Stomach (tissue), 9 donors: ENCODE results near the gene PDXK. TPM values are rescaled to one million over a fixed set of nuclear protein-coding genes. Genes with fewer than 3 reads are reported as not detected.

Experiments used
- DNase-seq, 2 donors: peaks; one replicate each; pipeline versions ENCODE4 v3.0.0 to v3.0.0-alpha.2; 2013 to 2019
- H3K27ac ChIP-seq, 5 donors: fragments of 200-600 bp in 4 of 5; sonication (generic) in 4 of 5; one replicate each; pipeline ENCODE4 v1.5.1; 2013 to 2019; ENCODE audit warnings: mild to moderate bottlenecking in 1 of 5, moderate library complexity in 1 of 5
- H3K27me3 ChIP-seq, 3 donors: fragments of 200-600 bp; sonication (generic); one replicate each; pipeline ENCODE4 v1.5.1; 2017 to 2019; ENCODE audit warnings: mixed run types in 1 of 3
- H3K36me3 ChIP-seq, 4 donors: fragments of 200-600 bp; sonication (generic); 1 replicate in 3 of 4; 2 replicates in 1 of 4; pipeline ENCODE4 v1.5.1; 2016 to 2019
- H3K4me1 ChIP-seq, 4 donors: fragments of 200-600 bp; sonication (generic); one replicate each; pipeline ENCODE4 v1.5.1; 2016 to 2019
- H3K4me3 ChIP-seq, 4 donors: fragments of 200-600 bp; sonication (generic) in 3 of 4; one replicate each; pipeline ENCODE4 v1.5.1; 2016 to 2019; ENCODE audit warnings: mild to moderate bottlenecking in 1 of 4
- H3K9me3 ChIP-seq, 4 donors: fragments of 200-600 bp; sonication (generic); one replicate each; pipeline ENCODE4 v1.5.1; 2016 to 2019
- CTCF ChIP-seq, 7 experiments: fragments of 450-650 bp in 4 of 7; fragments of 200-600 bp in 3 of 7; sonication (generic) in 3 of 7; IDR thresholded peaks; one replicate each; pipeline ENCODE4 v1.5.1; 2016 to 2019; ENCODE audit warnings: antibody characterized with exemption in 7 of 7, control low read depth in 2 of 7, mild to moderate bottlenecking in 1 of 7
- EP300 ChIP-seq: sonication (generic); formaldehyde crosslinking; IDR thresholded peaks from one replicate; pipeline ENCODE4 v1.6.1; 2017; ENCODE audit warnings: antibody characterized with exemption
- POLR2A ChIP-seq, 4 donors: fragments of 450-650 bp; IDR thresholded peaks; one replicate each; pipeline ENCODE4 v1.6.1; 2016; ENCODE audit warnings: antibody characterized with exemption in 4 of 4, control low read depth in 2 of 4, mild to moderate bottlenecking in 1 of 4, moderate library complexity in 1 of 4
- POLR2AphosphoS5 ChIP-seq, 3 donors: sonication (generic); formaldehyde crosslinking; IDR thresholded peaks; one replicate each; pipeline ENCODE4 v1.6.1; 2016; ENCODE audit warnings: antibody characterized with exemption in 3 of 3
- WGBS, 5 donors: extraction: QIAGEN DNeasy Blood & Tissue Kit in 3 of 5; methylation state at CpG; one replicate each; pipeline versions ENCODE4 v1.1.5 to v1.1.7; 2013 to 2018; 5-methylcytosine and 5-hydroxymethylcytosine counted together
- intact Hi-C: fragments of 100-400 bp; cut with DNase I; formaldehyde crosslinking; loops from one replicate; pipeline ENCODE4 v1.15.1; 2023; ENCODE audit warnings: low total_unique reads
- polyA plus RNA-seq, 3 donors: library from polyadenylated mRNA; stranded (reverse); fragments of 200-250 nt; gene quantifications; one replicate each; pipeline ENCODE4 v1.2.3, GENCODE V29; 2013
- total RNA-seq, 5 donors: library from RNA; depleted of rRNA; stranded (reverse); fragments of >200 nt; gene quantifications; one replicate each; pipeline versions ENCODE4 v1.1.0 to v1.2.3, GENCODE V29; 2014 to 2016
- donor health status: healthy with polysubstance abuse.
- donor health status: Bipolar disorder and iron deficiency.
- donor health status: healthy.

The PDXK gene
- total and polyA plus RNA-seq, 8 donors: 36.7 to 139 (median 52.3) TPM

GRCh38 chr21:43794311-43794710, 75.4 kb downstream of the PDXK start:
- H3K27ac ChIP-seq: no peak overlapping the region
- H3K36me3 ChIP-seq: peaks cover 51 to 84% (median 81%) of the 10 kb centered on the region in 4 donors
- WGBS, 5 donors: 79 to 96% (median 88%) methylated on average over 2 to 12 of the region's 12 CpGs
- DNase-seq: no peak
- intact Hi-C loops: no loop called here
- TF ChIP-seq POLR2AphosphoS5 (IDR thresholded peaks at IDR 0.05): no peak
- no peaks in the 10 kb centered on the region for H3K27me3 ChIP-seq
- H3K9me3 ChIP-seq: no peaks in the 10 kb centered on the region
- peaks cover 10 to 22% (median 18%) of the 10 kb centered on the region in 4 donors for H3K4me1 ChIP-seq
- H3K4me3 ChIP-seq: no peak overlapping the region

GRCh38 chr21:43794857-43795256, 75.9 kb downstream of the PDXK start:
- peaks cover 10 to 21% (median 16%) of the 10 kb centered on the region in 4 donors for H3K4me1 ChIP-seq
- H3K9me3 ChIP-seq: no peaks in the 10 kb centered on the region
- intact Hi-C loops: no loop called here
- H3K27ac ChIP-seq: no peak overlapping the region
- no peak for TF ChIP-seq POLR2AphosphoS5 (IDR thresholded peaks at IDR 0.05)
- no peak for TF ChIP-seq POLR2A (IDR thresholded peaks at IDR 0.05)
- TF ChIP-seq CTCF (IDR thresholded peaks at IDR 0.05): no peak
- TF ChIP-seq EP300: no peak
- no peaks in the 10 kb centered on the region for H3K27me3 ChIP-seq
- H3K36me3 ChIP-seq: peaks cover 56 to 89% (median 86%) of the 10 kb centered on the region in 4 donors
- no peak overlapping the region for H3K4me3 ChIP-seq
- 85 to 99% (median 92%) methylated on average over 12 to 14 of the region's 14 CpGs for WGBS, 5 donors
- no peak for DNase-seq

GRCh38 chr21:43797415-43797814, 78.5 kb downstream of the PDXK start:
- H3K36me3 ChIP-seq: peaks cover 79 to 100% (median 100%) of the 10 kb centered on the region in 4 donors
- no peak for DNase-seq
- H3K27me3 ChIP-seq: no peaks in the 10 kb centered on the region
- WGBS, 5 donors: 88 to 95% (median 92%) methylated on average over 15 to 19 of the region's 19 CpGs
- H3K9me3 ChIP-seq: no peaks in the 10 kb centered on the region
- no peaks in the 10 kb centered on the region for H3K4me1 ChIP-seq
- intact Hi-C loops: no loop called here
- no peak overlapping the region for H3K4me3 ChIP-seq
- H3K27ac ChIP-seq: no peak overlapping the region
- no peak for TF ChIP-seq POLR2AphosphoS5 (IDR thresholded peaks at IDR 0.05)
- TF ChIP-seq CTCF (IDR thresholded peaks at IDR 0.05): no peak
- no peak for TF ChIP-seq EP300
- TF ChIP-seq POLR2A (IDR thresholded peaks at IDR 0.05): no peak

GRCh38 chr21:43797925-43798715, 79.2 kb downstream of the PDXK start:
- intact Hi-C loops: no loop called here
- WGBS, 5 donors: 88 to 94% (median 92%) methylated on average over 29 to 30 of the region's 30 CpGs
- DNase-seq: no peak
- no peak overlapping the region for H3K27ac ChIP-seq
- TF ChIP-seq POLR2AphosphoS5 (IDR thresholded peaks at IDR 0.05) (no peak), CTCF (IDR thresholded peaks at IDR 0.05) (no peak), EP300 (no peak), POLR2A (IDR thresholded peaks at IDR 0.05) (no peak)
- H3K4me3 ChIP-seq: no peak overlapping the region
- no peaks in the 10 kb centered on the region for H3K27me3 ChIP-seq
- H3K4me1 ChIP-seq: no peaks in the 10 kb centered on the region
- H3K36me3 ChIP-seq: peaks cover 84 to 100% (median 100%) of the 10 kb centered on the region in 4 donors
- no peaks in the 10 kb centered on the region for H3K9me3 ChIP-seq

- H3K36me3 ChIP-seq: peaks cover 80 to 100% (median 100%) of the 10 kb centered on the region in 4 donors
- intact Hi-C loops: no loop called here
- no peak for DNase-seq
Measured at GRCh38 chr21:43799301-43799840, 80.4 kb downstream of the PDXK start.

More at GRCh38 chr21:43799301-43799840, 80.4 kb downstream of the PDXK start:
- WGBS, 5 donors: 77 to 98% (median 95%) methylated on average over 12 to 19 of the region's 19 CpGs
- Histone ChIP-seq H3K27ac (no peak overlapping the region), H3K9me3 (no peaks in the 10 kb centered on the region), H3K4me3 (no peak overlapping the region), H3K4me1 (no peaks in the 10 kb centered on the region), H3K27me3 (no peaks in the 10 kb centered on the region)
- TF ChIP-seq POLR2AphosphoS5 (IDR thresholded peaks at IDR 0.05) (no peak), POLR2A (IDR thresholded peaks at IDR 0.05) (no peak), CTCF (IDR thresholded peaks at IDR 0.05) (no peak), EP300 (no peak)
